Measurements from ENCODE around the gene EFCC1. TPM values are rescaled to one million over a fixed set of nuclear protein-coding genes. Genes with fewer than 3 reads are reported as not detected.

EFCC1 gene, protein sequence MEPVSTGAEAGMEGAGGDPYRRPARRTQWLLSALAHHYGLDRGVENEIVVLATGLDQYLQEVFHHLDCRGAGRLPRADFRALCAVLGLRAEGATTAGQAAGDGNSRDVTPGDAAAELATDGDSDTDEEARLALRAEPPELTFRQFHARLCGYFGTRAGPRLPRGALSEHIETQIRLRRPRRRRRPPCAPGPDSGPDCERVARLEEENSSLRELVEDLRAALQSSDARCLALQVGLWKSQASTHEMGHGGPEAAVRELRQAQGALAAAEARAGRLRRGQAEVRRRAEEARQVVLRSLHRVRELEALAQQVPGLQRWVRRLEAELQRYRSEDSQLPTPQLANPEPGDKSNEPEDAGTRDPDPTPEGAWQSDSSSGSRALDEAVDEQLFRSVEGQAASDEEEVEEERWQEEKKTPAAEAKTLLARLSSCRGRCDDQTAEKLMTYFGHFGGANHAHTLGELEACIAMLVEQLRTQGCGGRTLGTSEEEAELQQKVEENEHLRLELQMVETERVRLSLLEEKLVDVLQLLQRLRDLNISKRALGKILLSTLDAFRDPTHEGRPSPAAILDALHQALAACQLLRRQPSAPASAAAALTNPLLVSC
- total RNA-seq, result 0.30 and 0.73 TPM in 2 replicates

DNA sequence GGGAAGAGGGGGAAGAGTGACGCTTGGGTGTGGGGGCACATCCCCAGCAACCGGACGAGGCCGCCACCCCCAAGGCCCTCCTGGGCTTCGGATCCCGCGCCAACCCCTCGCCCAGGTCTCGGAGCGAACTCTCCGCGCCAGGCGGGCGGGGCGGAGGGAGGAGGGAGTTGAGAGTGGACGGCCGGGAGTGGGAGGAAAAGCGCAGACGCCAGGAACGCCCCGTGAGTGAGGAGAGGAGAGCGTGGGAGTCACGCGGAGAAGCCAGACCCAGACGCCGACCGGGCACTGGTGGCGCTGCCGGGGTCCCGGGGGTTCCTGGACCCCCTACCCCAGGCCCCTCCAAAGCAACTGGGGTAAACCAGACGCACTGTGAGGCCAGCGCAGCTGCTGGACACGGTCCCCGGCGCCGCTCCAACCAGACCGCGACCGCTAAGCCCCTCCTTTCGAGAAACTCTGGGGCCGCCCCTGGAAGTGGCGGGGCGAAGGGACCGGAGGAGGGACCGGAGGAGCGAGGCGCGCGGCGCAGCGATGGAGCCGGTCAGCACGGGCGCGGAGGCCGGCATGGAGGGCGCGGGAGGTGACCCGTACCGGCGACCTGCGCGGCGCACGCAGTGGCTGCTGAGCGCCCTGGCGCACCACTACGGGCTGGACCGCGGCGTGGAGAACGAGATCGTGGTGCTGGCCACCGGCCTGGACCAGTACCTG, at the start of gene EFCC1:
EFCC1 (plus strand) TSS at position 204 of the 705 bp plus-strand sequence; CDS start at position 529, 325 bp downstream.

DNA sequence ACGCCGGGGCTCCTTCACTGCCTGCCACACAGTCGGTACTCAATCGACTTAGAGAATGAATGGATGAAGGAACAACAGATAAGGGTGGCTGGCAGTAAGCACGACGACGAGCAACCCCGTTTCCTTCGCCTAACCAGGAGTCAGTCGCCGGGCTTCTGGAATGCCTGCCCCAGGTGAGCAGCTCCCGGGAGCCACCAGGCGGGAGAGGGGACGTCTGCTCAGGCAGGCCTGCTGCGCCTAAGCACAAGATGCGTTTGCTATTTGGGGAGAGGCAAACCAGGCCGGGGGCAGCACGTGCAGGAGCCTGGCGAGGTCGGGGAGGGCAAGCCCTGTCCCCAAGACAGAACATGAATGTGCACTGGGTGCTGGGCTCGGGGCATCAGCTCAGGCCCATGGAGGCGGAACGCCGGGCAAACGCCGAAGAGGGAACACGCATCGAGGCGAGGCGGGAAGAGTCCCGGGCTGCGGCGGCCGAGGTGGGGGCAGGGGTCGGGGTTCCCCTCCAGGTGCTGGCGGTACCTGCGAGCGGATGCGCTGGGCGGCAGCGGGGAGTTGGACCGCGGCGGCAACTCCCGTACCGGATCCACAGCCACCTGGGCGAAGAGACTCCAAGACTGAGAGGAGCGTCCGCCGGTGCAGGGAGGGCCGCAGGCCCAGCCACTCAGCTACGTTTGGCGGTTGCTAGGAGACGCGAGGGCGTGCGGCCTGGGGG, 7.5 kb upstream of the EFCC1 start, which contains the start of gene CFAP92:
CFAP92 (minus strand) TSS at position 616 of the 712 bp plus-strand sequence. CDS start 772 bp downstream, outside the sequence.

DNA sequence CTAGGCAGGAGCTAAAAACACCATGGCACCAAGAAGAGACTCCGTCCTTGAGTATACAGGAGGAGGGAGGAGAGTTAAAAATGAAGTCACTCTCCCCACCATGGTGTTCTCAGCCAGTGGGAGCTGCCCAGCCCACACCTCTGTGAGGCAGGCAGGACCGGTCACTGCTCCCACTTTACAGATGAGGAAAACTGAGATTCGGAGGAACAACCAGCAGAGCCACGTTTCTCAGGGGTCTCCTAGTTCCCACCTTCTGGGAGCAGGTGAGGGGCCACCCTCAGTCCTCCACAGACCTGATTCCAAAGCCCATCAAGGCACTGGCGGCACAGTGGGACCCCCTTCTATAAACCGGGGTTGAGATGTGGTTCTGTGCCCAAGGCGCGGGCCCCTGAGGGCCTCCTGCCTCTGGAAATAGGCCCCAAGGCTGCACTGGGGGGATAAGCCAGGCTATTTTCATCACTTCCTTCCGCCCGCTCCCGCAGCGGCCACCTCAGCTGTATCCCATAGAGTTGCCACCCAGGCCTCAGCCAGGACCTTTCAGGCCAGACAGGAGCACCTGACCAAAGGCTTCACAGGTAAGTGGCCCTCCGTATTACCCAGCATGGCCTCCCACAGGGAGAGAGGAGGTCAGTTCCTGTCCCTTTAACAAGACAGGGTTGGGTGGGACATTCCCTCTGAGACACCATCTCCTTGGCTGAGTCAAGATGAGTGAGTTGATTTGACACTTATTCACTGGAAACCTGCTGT, 59.3 kb downstream of the EFCC1 start, which contains the start of gene GP9:
GP9 (plus strand) TSS at position 504 of the 747 bp plus-strand sequence. CDS start 961 bp downstream, outside the sequence.

Other genes starting within 250 kb of the EFCC1 start
- 46.5 and 51.1 TPM in 2 replicates for gene ACAD9, start 121.7 kb upstream of the EFCC1 start, total RNA-seq
- 0.10 and 0.27 TPM in 2 replicates for gene CFAP92, start 7.2 kb upstream of the EFCC1 start, total RNA-seq
- gene GP9, start 59.5 kb downstream of the EFCC1 start, total RNA-seq, result 0.53 TPM in 1 of 2 replicates, not detected in the other
- gene RAB43, start 120.5 kb downstream of the EFCC1 start, total RNA-seq, result 19.7 and 23.4 TPM in 2 replicates
- 25.0 and 28.1 TPM in 2 replicates for gene ISY1, start 159.8 kb downstream of the EFCC1 start, total RNA-seq
- gene CNBP, start 182.6 kb downstream of the EFCC1 start, total RNA-seq, result 265 and 267 TPM in 2 replicates
- 161 and 191 TPM in 2 replicates for gene COPG1, start 248.3 kb downstream of the EFCC1 start, total RNA-seq

Data from mammary microvascular endothelial cell (primary cell).